H1 (cell line): Measurements from ENCODE around the gene NIN. TPM values are rescaled to one million over a fixed set of nuclear protein-coding genes. Genes with fewer than 3 reads are reported as not detected.

Source experiments
- CTCF ChIA-PET: fragments of 300-600 bp; sonication (Branson Sonifier 250); formaldehyde crosslinking; loops from one replicate; lab custom pipeline; 2021; ENCODE audit not compliant: partially characterized antibody; lab: Charles Lee
- POLR2A ChIA-PET: fragments of 300-600 bp; sonication (Branson Sonifier 250); formaldehyde crosslinking; loops from one replicate; lab custom pipeline; 2021; ENCODE audit warnings: inconsistent platforms; ENCODE audit not compliant: partially characterized antibody; lab: Charles Lee
- DNase-seq, 2 experiments: peaks; one replicate each; pipeline versions ENCODE4 v3.0.0 to v3.0.0-alpha.2; 2010 to 2022; ENCODE audit warnings: low spot score in 2 of 2, low read depth in 1 of 2, mixed read lengths in 1 of 2
- FAIRE-seq: peaks from 2 replicates; lab custom pipeline; 2011; peaks lifted over from hg19 to GRCh38; lab: Jason Lieb, UNC
- H2AFZ ChIP-seq: 2 replicates; pipeline ENCODE4 v1.8.1; 2012; ENCODE audit warnings: low read length, inconsistent platforms
- H2AK5ac ChIP-seq: 2 replicates; pipeline ENCODE4 v1.6.1; 2013; ENCODE audit warnings: low read depth, low read length
- H2BK120ac ChIP-seq: replicated peaks from 2 replicates; pipeline ENCODE3; 2013; ENCODE audit warnings: low read depth, low read length, inconsistent platforms
- H2BK12ac ChIP-seq: 2 replicates; pipeline ENCODE4 v1.6.1; 2013; ENCODE audit warnings: low read depth, low read length
- H2BK15ac ChIP-seq: 2 replicates; pipeline ENCODE4 v1.6.1; 2013; ENCODE audit warnings: low read length
- H2BK20ac ChIP-seq: 2 replicates; pipeline ENCODE4 v1.6.1; 2013; ENCODE audit warnings: low read length
- H2BK5ac ChIP-seq: 2 replicates; pipeline ENCODE4 v1.6.1; 2013; ENCODE audit warnings: low read depth, low read length
- H3K14ac ChIP-seq: 2 replicates; pipeline ENCODE4 v1.6.1; 2013; ENCODE audit warnings: inconsistent platforms; ENCODE audit not compliant: insufficient read length
- H3K18ac ChIP-seq: 2 replicates; pipeline ENCODE4 v1.6.1; 2013; ENCODE audit warnings: low read length; ENCODE audit errors: extremely low read depth
- H3K23ac ChIP-seq: 2 replicates; pipeline ENCODE4 v1.6.1; 2013; ENCODE audit warnings: inconsistent platforms; ENCODE audit not compliant: insufficient read length
- H3K23me2 ChIP-seq: 2 replicates; pipeline ENCODE4 v1.6.1; 2013; ENCODE audit warnings: low read depth, low read length
- H3K27ac ChIP-seq: 2 replicates; pipeline ENCODE4 v1.6.1; 2011; ENCODE audit warnings: low read depth, low read length, inconsistent platforms
- H3K27me3 ChIP-seq, 4 experiments: replicated peaks in 1 of 4; 1 replicate in 1 of 4; 2 replicates in 3 of 4; pipeline versions ENCODE4 v1.6.1 to v1.8.1; 2011 to 2013; ENCODE audit warnings: low read length in 3 of 4, mild to moderate bottlenecking in 3 of 4, inconsistent platforms in 2 of 4, mixed read lengths in 2 of 4, moderate library complexity in 1 of 4; ENCODE audit not compliant: control insufficient read depth in 3 of 4, insufficient read depth in 3 of 4; ENCODE audit errors: extremely low read depth in 1 of 4
- H3K36me3 ChIP-seq, 4 experiments: 2 replicates each; pipeline versions ENCODE4 v1.6.1 to v1.8.1; 2011 to 2013; ENCODE audit warnings: mild to moderate bottlenecking in 4 of 4, low read length in 3 of 4, moderate library complexity in 2 of 4, control low read depth in 1 of 4, inconsistent platforms in 1 of 4; ENCODE audit not compliant: insufficient read depth in 4 of 4, control insufficient read depth in 2 of 4
- H3K4ac ChIP-seq: replicated peaks from 2 replicates; pipeline ENCODE3; 2013; ENCODE audit warnings: low read length, low read depth, mixed read lengths, inconsistent platforms; ENCODE audit not compliant: insufficient read length
- H3K4me1 ChIP-seq, 4 experiments: replicated peaks in 1 of 4; 1 replicate in 1 of 4; 2 replicates in 3 of 4; pipeline versions ENCODE4 v1.6.1 to v1.8.1; 2011 to 2013; ENCODE audit warnings: low read length in 3 of 4, inconsistent platforms in 2 of 4, mixed read lengths in 1 of 4; ENCODE audit not compliant: insufficient read depth in 4 of 4, control insufficient read depth in 3 of 4
- H3K4me2 ChIP-seq, 2 experiments: 2 replicates each; pipeline versions ENCODE4 v1.6.1 to v1.8.1; 2011 to 2013; ENCODE audit warnings: low read depth in 2 of 2, low read length in 2 of 2, control low read depth in 1 of 2, inconsistent platforms in 1 of 2, mild to moderate bottlenecking in 1 of 2; ENCODE audit not compliant: insufficient read depth in 1 of 2
- H3K4me3 ChIP-seq, 4 experiments: fragments of 200-600, 300-600 bp in 1 of 4; sonication (generic), shearing (Covaris generic), sonication (Bioruptor Twin) in 1 of 4; 2 replicates each; pipeline versions ENCODE4 v1.5.1 to v1.8.1; 2011 to 2016; ENCODE audit warnings: low read length in 4 of 4, low read depth in 3 of 4, control low read depth in 2 of 4, inconsistent platforms in 2 of 4, mild to moderate bottlenecking in 2 of 4, mixed read lengths in 1 of 4, moderate library complexity in 1 of 4; ENCODE audit not compliant: insufficient read depth in 2 of 4; ENCODE audit errors: extremely low read depth in 1 of 4
- H3K56ac ChIP-seq: replicated peaks from 2 replicates; pipeline ENCODE3; 2013; ENCODE audit warnings: low read depth, mild to moderate bottlenecking, mixed read lengths, low read length, inconsistent platforms; ENCODE audit not compliant: insufficient read length
- H3K79me1 ChIP-seq: 2 replicates; pipeline ENCODE4 v1.6.1; 2013; ENCODE audit warnings: low read depth, low read length, control low read depth
- H3K79me2 ChIP-seq, 2 experiments: 2 replicates each; pipeline versions ENCODE4 v1.6.1 to v1.8.1; 2012 to 2013; ENCODE audit warnings: low read length in 2 of 2, mild to moderate bottlenecking in 2 of 2, inconsistent platforms in 1 of 2; ENCODE audit not compliant: insufficient read depth in 2 of 2, control insufficient read depth in 1 of 2
- H3K9ac ChIP-seq, 4 experiments: replicated peaks in 1 of 4; 1 replicate in 1 of 4; 2 replicates in 3 of 4; pipeline versions ENCODE4 v1.6.1 to v1.8.1; 2011 to 2013; ENCODE audit warnings: low read depth in 3 of 4, low read length in 3 of 4, control low read depth in 2 of 4, mild to moderate bottlenecking in 2 of 4, moderate library complexity in 2 of 4, inconsistent platforms in 1 of 4; ENCODE audit errors: extremely low read depth in 1 of 4
- H3K9me3 ChIP-seq, 2 experiments: 2 replicates each; pipeline versions ENCODE4 v1.6.1 to v1.8.1; 2012 to 2013; ENCODE audit warnings: mild to moderate bottlenecking in 2 of 2, moderate library complexity in 2 of 2, control low read depth in 1 of 2, inconsistent platforms in 1 of 2, low read depth in 1 of 2, low read length in 1 of 2, mixed read lengths in 1 of 2; ENCODE audit not compliant: insufficient read depth in 2 of 2
- H4K20me1 ChIP-seq, 2 experiments: replicated peaks in 1 of 2; 2 replicates each; pipeline versions ENCODE3 to v1.8.1; 2011 to 2013; ENCODE audit warnings: inconsistent platforms in 2 of 2, low read length in 2 of 2, mild to moderate bottlenecking in 1 of 2; ENCODE audit not compliant: insufficient read depth in 2 of 2, control insufficient read depth in 1 of 2
- H4K5ac ChIP-seq: 2 replicates; pipeline ENCODE4 v1.6.1; 2013; ENCODE audit warnings: low read length, low read depth, mixed read lengths, inconsistent platforms; ENCODE audit not compliant: insufficient read length
- H4K8ac ChIP-seq: 2 replicates; pipeline ENCODE4 v1.8.0; 2013; ENCODE audit warnings: mild to moderate bottlenecking, moderate library complexity, low read length, inconsistent platforms; ENCODE audit not compliant: insufficient read depth; ENCODE audit errors: extremely low read depth
- H4K91ac ChIP-seq: replicated peaks from 2 replicates; pipeline ENCODE3; 2013; ENCODE audit warnings: low read length, mixed read lengths, inconsistent platforms; ENCODE audit not compliant: insufficient read length
- BCL11A ChIP-seq, 2 experiments: IDR thresholded peaks; one replicate each; pipeline ENCODE4 v1.6.1; 2011; ENCODE audit warnings: low read depth in 2 of 2, low read length in 2 of 2, mild to moderate bottlenecking in 2 of 2
- CEBPB ChIP-seq: IDR thresholded peaks from 2 replicates; pipeline ENCODE4 v1.6.1; 2012; ENCODE audit warnings: low read depth, low read length
- CTBP2 ChIP-seq: IDR thresholded peaks from 2 replicates; pipeline ENCODE4 v1.7.0; 2011; ENCODE audit warnings: borderline replicate concordance, mild to moderate bottlenecking, moderate library complexity, mixed read lengths, low read length; ENCODE audit not compliant: insufficient read depth, insufficient read length
- FOSL1 ChIP-seq: IDR thresholded peaks from 2 replicates; pipeline ENCODE4 v1.6.1; 2011; ENCODE audit warnings: mild to moderate bottlenecking, low read depth, low read length, moderate library complexity; ENCODE audit not compliant: insufficient read depth
- GABPA ChIP-seq: IDR thresholded peaks from 2 replicates; pipeline ENCODE4 v1.6.1; 2011; ENCODE audit warnings: mild to moderate bottlenecking, low read length, moderate library complexity, borderline replicate concordance; ENCODE audit not compliant: insufficient read depth
- JUN ChIP-seq: IDR thresholded peaks from 2 replicates; pipeline ENCODE4 v1.6.1; 2011; ENCODE audit warnings: low read depth, mild to moderate bottlenecking, improper control_type of control experiment, low read length
- MAFK ChIP-seq: IDR thresholded peaks from 2 replicates; pipeline ENCODE4 v1.6.1; 2012; ENCODE audit warnings: low read depth, mild to moderate bottlenecking, improper control_type of control experiment, low read length
- PHF8 ChIP-seq: fragments of 200-600 bp; sonication (generic); conservative IDR thresholded peaks from 2 replicates; pipeline ENCODE4 v1.7.1; 2012; ENCODE audit warnings: low read depth, mild to moderate bottlenecking, inconsistent platforms, low read length, moderate library complexity
- POLR2A ChIP-seq, 2 experiments: IDR thresholded peaks; 1 replicate in 1 of 2; 2 replicates in 1 of 2; pipeline ENCODE4 v1.6.1; 2011; ENCODE audit warnings: low read depth in 2 of 2, low read length in 2 of 2, mild to moderate bottlenecking in 2 of 2; ENCODE audit errors: control extremely low read depth in 1 of 2
- RAD21 ChIP-seq, 2 experiments: IDR thresholded peaks in 1 of 2; conservative IDR thresholded peaks in 1 of 2; 2 replicates each; pipeline ENCODE4 v1.6.1; 2011; ENCODE audit warnings: low read depth in 2 of 2, low read length in 2 of 2, improper control_type of control experiment in 1 of 2, inconsistent platforms in 1 of 2, mild to moderate bottlenecking in 1 of 2, moderate library complexity in 1 of 2
- RBBP5 ChIP-seq: IDR thresholded peaks from 2 replicates; pipeline ENCODE4 v1.7.1; 2012; ENCODE audit warnings: low read depth, mild to moderate bottlenecking, inconsistent platforms, low read length, moderate library complexity, borderline replicate concordance
- TEAD4 ChIP-seq: IDR thresholded peaks from 2 replicates; pipeline ENCODE4 v1.6.1; 2012; ENCODE audit warnings: low read depth, low read length, inconsistent platforms, mixed read lengths
- ZNF274 ChIP-seq: IDR thresholded peaks from 2 replicates; pipeline ENCODE4 v1.7.0; 2012; ENCODE audit warnings: low read length, borderline replicate concordance; ENCODE audit errors: extremely low read depth
- WGBS, 2 experiments: shearing (Covaris generic) in 1 of 2; methylation state at CpG; one replicate each; pipeline versions ENCODE4 v1.1.6 to v1.1.7; 2013 to 2015; ENCODE audit warnings: low lambda C conversion rate in 2 of 2, mixed read lengths in 2 of 2, inconsistent platforms in 1 of 2, low coverage in 1 of 2, missing lambda C conversion rate in 1 of 2; ENCODE audit not compliant: insufficient replicate concordance in 2 of 2, insufficient coverage in 1 of 2, insufficient read length in 1 of 2; ENCODE audit errors: extremely low coverage in 1 of 2, missing lambda C conversion rate in 1 of 2; 5-methylcytosine and 5-hydroxymethylcytosine counted together
- polyA plus RNA-seq, 7 experiments: library from polyadenylated mRNA; depleted of rRNA in 3 of 7; stranded (reverse) in 5 of 7; unstranded in 2 of 7; fragments of >200 nt in 5 of 7; fragments of 200-250 nt in 2 of 7; gene quantifications; 1 replicate in 5 of 7; 2 replicates in 1 of 7; 4 replicates in 1 of 7; pipeline versions ENCODE4 v1.2.1 to v1.2.3, GENCODE V29; 2011 to 2013; ENCODE audit warnings: missing spikeins in 2 of 7, mixed read lengths in 2 of 7
- total RNA-seq: library from RNA; stranded (reverse); fragmentation: NEBNext Ultra II Directional; extraction: Animal tissue kit (Norgen Biotek cat#: 25700); gene quantifications from 2 replicates; pipeline ENCODE4 v1.2.1, GENCODE V29; 2021

The NIN gene
- total and polyA plus RNA-seq, 2 of the 8 experiments (the other 6 are each of a cell fraction or from before 2014, with no cell fraction given) = 3.2 to 21.3 TPM

GRCh38 chr14:50769863-50770500 lies 61.0 kb downstream of the NIN start:
- ChIA-PET POLR2A (interaction anchor here (0.9 to 1.0 kb wide), 2 partner anchors 10 to 15 kb away, joined by 3 read pairs; no protein-coding TSS in a partner anchor), CTCF (interaction anchor here (0.6 to 2.7 kb wide), 5 partner anchors 8 to 141 kb away, joined by 3 to 9 read pairs (median 4); no protein-coding TSS in a partner anchor)
- Histone ChIP-seq H2BK20ac (no peak overlapping the region), H2BK120ac (no peak overlapping the region), H2BK12ac (no peak overlapping the region), H3K56ac (no peak overlapping the region), H3K9ac (no peak overlapping the region), H2BK15ac (no peak overlapping the region), H3K23ac (no peak overlapping the region), H4K91ac (no peak overlapping the region), H2AFZ (no peak overlapping the region), H3K4ac (no peak overlapping the region), H3K4me3 (no peak overlapping the region), H3K27ac (no peak overlapping the region), H4K20me1 (no peaks in the 10 kb centered on the region), H3K9me3 (no peaks in the 10 kb centered on the region), H2BK5ac (no peak overlapping the region), H3K79me1 (no peaks in the 10 kb centered on the region), H4K5ac (no peak overlapping the region), H3K27me3 (no peaks in the 10 kb centered on the region), H3K4me2 (no peak overlapping the region), H3K36me3 (peaks cover 0 to 37% (median 22%) of the 10 kb centered on the region in 4 experiments; a peak in 7 of 8 replicates), H3K14ac (no peak overlapping the region), H4K8ac (no peak overlapping the region), H3K18ac (no peak overlapping the region), H3K23me2 (no peaks in the 10 kb centered on the region; the same call in 1 of the 2 replicates), H3K4me1 (no peaks in the 10 kb centered on the region), H2AK5ac (no peak overlapping the region), H3K79me2 (no peaks in the 10 kb centered on the region)
- 94% methylated on average over 10 of the region's 13 CpGs; no CpG with 5 or more reads in 1 of the 2 experiments for WGBS, 2 experiments
- DNase-seq (no peak), FAIRE-seq (no peak)
- TF ChIP-seq BCL11A (IDR thresholded peaks at IDR 0.05; ENCODE audit: low read depth in 2 of 2, low read length in 2 of 2) (no peak), GABPA (no peak), RBBP5 (no peak), PHF8 (no peak), CEBPB (no peak), CTBP2 (no peak), RAD21 (IDR thresholded peaks at IDR 0.05 in 1 of 2, conservative IDR thresholded peaks at IDR 0.05 in 1 of 2; ENCODE audit: low read depth in 2 of 2, low read length in 2 of 2) (no peak), FOSL1 (no peak), MAFK (no peak), POLR2A (IDR thresholded peaks at IDR 0.05; ENCODE audit: control extremely low read depth in 1 of 2, low read depth in 2 of 2, low read length in 2 of 2) (no peak), JUN (no peak), TEAD4 (no peak), ZNF274 (no peak)
